GM12878 (cell line): ENCODE data around the gene DDHD1. TPM values are rescaled to one million over a fixed set of nuclear protein-coding genes. Genes with fewer than 3 reads are reported as not detected.

ENCODE experiments used
- ATAC-seq: fragments of 200-7000 bp; cut with Tn5 transposase; 3 replicates; pipeline ENCODE4 v1.9.1; 2020; ENCODE audit warnings: mild to moderate bottlenecking, moderate library complexity
- BruUV-seq: library from RNA; stranded (reverse); fragments of 400-500 nt; replicated peaks from 2 replicates; lab custom pipeline; 2021; lab: Mats Ljungman, UMichigan
- CTCF ChIA-PET: fragments of 300-600 bp; sonication (Branson Sonifier 250); formaldehyde crosslinking; extraction: SDS; loops from one replicate; lab custom pipeline; 2021; ENCODE audit warnings: inconsistent platforms; lab: Yijun Ruan, JAX
- POLR2A ChIA-PET: fragments of 350-600 bp; formaldehyde crosslinking; extraction: SDS; loops from one replicate; lab custom pipeline; 2021; ENCODE audit warnings: inconsistent platforms; lab: Charles Lee
- RAD21 ChIA-PET: fragments of 300-600 bp; sonication (Branson Sonifier 250); formaldehyde crosslinking; loops from one replicate; lab custom pipeline; 2023; ENCODE audit warnings: antibody characterized with exemption; ENCODE audit not compliant: unreplicated experiment; lab: Charles Lee
- SMC1A ChIA-PET: fragments of 300-600 bp; sonication (Branson Sonifier 250); formaldehyde crosslinking; loops from one replicate; lab custom pipeline; 2023; ENCODE audit not compliant: unreplicated experiment, uncharacterized antibody; lab: Charles Lee
- DNase-seq: peaks from one replicate; pipeline ENCODE4 v3.0.0-alpha.2; 2011; ENCODE audit warnings: low read depth, low spot score
- FAIRE-seq: peaks from 3 replicates; lab custom pipeline; 2011; peaks lifted over from hg19 to GRCh38; lab: Jason Lieb, UNC
- H2AFZ ChIP-seq: 2 replicates; pipeline ENCODE4 v1.6.0; 2011; ENCODE audit warnings: low read depth, low read length, control low read depth; ENCODE audit not compliant: control insufficient read depth
- H3K27ac ChIP-seq: 2 replicates; pipeline ENCODE4 v1.5.1; 2011; ENCODE audit warnings: control low read depth; ENCODE audit not compliant: control insufficient read depth, insufficient read depth
- H3K27me3 ChIP-seq, 2 experiments: replicated peaks in 1 of 2; 2 replicates each; pipeline versions ENCODE4 v1.6.0 to v1.6.1; 2011; ENCODE audit warnings: low read length in 1 of 2; ENCODE audit not compliant: control insufficient read depth in 2 of 2, insufficient read depth in 2 of 2
- H3K36me3 ChIP-seq, 2 experiments: 2 replicates each; pipeline ENCODE4 v1.5.1; 2011; ENCODE audit warnings: low read length in 1 of 2; ENCODE audit not compliant: control insufficient read depth in 2 of 2, insufficient read depth in 2 of 2
- H3K4me1 ChIP-seq: 2 replicates; pipeline ENCODE4 v1.6.1; 2011; ENCODE audit warnings: mild to moderate bottlenecking, low read length, moderate library complexity, mixed read lengths; ENCODE audit not compliant: control insufficient read depth, insufficient read depth
- H3K4me2 ChIP-seq: 2 replicates; pipeline ENCODE4 v1.6.0; 2011; ENCODE audit warnings: control low read depth; ENCODE audit not compliant: control insufficient read depth, insufficient read depth
- H3K4me3 ChIP-seq: fragments of 200-600 bp; sonication (generic); 2 replicates; pipeline ENCODE4 v1.5.1; 2016
- H3K79me2 ChIP-seq: 2 replicates; pipeline ENCODE4 v1.6.0; 2011; ENCODE audit warnings: low read length; ENCODE audit not compliant: control insufficient read depth, insufficient read depth
- H3K9ac ChIP-seq: 2 replicates; pipeline ENCODE4 v1.8.0; 2011; ENCODE audit warnings: low read length, control low read depth, mixed read lengths; ENCODE audit not compliant: control insufficient read depth, insufficient read depth
- H3K9me3 ChIP-seq: replicated peaks from 3 replicates; pipeline ENCODE4 v1.5.1; 2011; ENCODE audit warnings: mild to moderate bottlenecking, low read length; ENCODE audit not compliant: control insufficient read depth, insufficient read depth
- H4K20me1 ChIP-seq: 2 replicates; pipeline ENCODE4 v1.6.0; 2011; ENCODE audit not compliant: control insufficient read depth, insufficient read depth
- ATF2 ChIP-seq: IDR thresholded peaks from 2 replicates; pipeline ENCODE4 v1.6.1; 2012; ENCODE audit warnings: low read length, inconsistent platforms
- CUX1 ChIP-seq: IDR thresholded peaks from 2 replicates; pipeline ENCODE4 v1.6.1; 2012; ENCODE audit warnings: improper control_type of control experiment, low read depth, low read length; ENCODE audit not compliant: insufficient replicate concordance
- HCFC1 ChIP-seq: fragments of 150-350 bp; IDR thresholded peaks from 2 replicates; pipeline ENCODE4 v1.6.1; 2014; ENCODE audit warnings: low read length
- JUNB ChIP-seq: IDR thresholded peaks from 2 replicates; pipeline ENCODE4 v1.6.1; 2016; ENCODE audit warnings: antibody characterized with exemption, mild to moderate bottlenecking
- KDM1A ChIP-seq: fragments of 200-600 bp; sonication (generic); IDR thresholded peaks from 2 replicates; pipeline ENCODE4 v1.6.1; 2016; ENCODE audit warnings: borderline replicate concordance
- KLF5 ChIP-seq: fragments of 450-650 bp; IDR thresholded peaks from 2 replicates; pipeline ENCODE4 v1.6.1; 2014; ENCODE audit warnings: mild to moderate bottlenecking; ENCODE audit not compliant: partially characterized antibody
- MEF2B ChIP-seq: fragments of 450-650 bp; IDR thresholded peaks from 2 replicates; pipeline ENCODE4 v1.6.1; 2018; ENCODE audit warnings: mild to moderate bottlenecking, moderate library complexity; ENCODE audit not compliant: partially characterized antibody, poor library complexity, severe bottlenecking
- MYC ChIP-seq: IDR thresholded peaks from 2 replicates; pipeline ENCODE4 v1.6.1; 2011; ENCODE audit warnings: mild to moderate bottlenecking, low read length, moderate library complexity, inconsistent platforms; ENCODE audit not compliant: insufficient read depth, insufficient replicate concordance, insufficient read length, severe bottlenecking
- NFYA ChIP-seq: IDR thresholded peaks from 2 replicates; pipeline ENCODE4 v1.6.1; 2011; ENCODE audit warnings: low read depth, mild to moderate bottlenecking, low read length, improper control_type of control experiment, borderline replicate concordance
- NR2C1 ChIP-seq: fragments of 450-650 bp; IDR thresholded peaks from 2 replicates; pipeline ENCODE4 v1.6.1; 2017; ENCODE audit warnings: antibody characterized with exemption, mild to moderate bottlenecking, moderate library complexity
- PAX5 ChIP-seq: IDR thresholded peaks from 2 replicates; pipeline ENCODE4 v1.6.1; 2011; ENCODE audit warnings: low read depth, low read length, borderline replicate concordance
- POLR2AphosphoS5 ChIP-seq: IDR thresholded peaks from 2 replicates; pipeline ENCODE4 v1.6.1; 2011; ENCODE audit warnings: mild to moderate bottlenecking, low read length, inconsistent platforms
- RB1 ChIP-seq: fragments of 450-650 bp; formaldehyde crosslinking; IDR thresholded peaks from 2 replicates; pipeline ENCODE4 v1.6.1; 2017; ENCODE audit warnings: mild to moderate bottlenecking, borderline replicate concordance
- SP1 ChIP-seq: IDR thresholded peaks from one replicate; pipeline ENCODE4 v1.6.1; 2011; ENCODE audit warnings: low read depth, low read length
- SREBF1 ChIP-seq: IDR thresholded peaks from 2 replicates; pipeline ENCODE4 v1.6.1; 2012; ENCODE audit warnings: mild to moderate bottlenecking, low read length
- TCF12 ChIP-seq: IDR thresholded peaks from 2 replicates; pipeline ENCODE4 v1.6.1; 2011; ENCODE audit warnings: low read depth, mild to moderate bottlenecking, low read length
- WGBS: methylation state at CpG from one replicate; pipeline ENCODE4 v1.1.6; 2016; ENCODE audit warnings: low lambda C conversion rate; ENCODE audit not compliant: insufficient replicate concordance, insufficient coverage; ENCODE audit errors: missing lambda C conversion rate; 5-methylcytosine and 5-hydroxymethylcytosine counted together
- in situ Hi-C: fragments of 300-500 bp; cut with MboI; formaldehyde crosslinking; loops from 9 replicates; pipeline ENCODE4 v1.14.3; 2018; ENCODE audit warnings: mixed read lengths
- intact Hi-C: fragments of 100-400 bp; cut with micrococcal nuclease; formaldehyde crosslinking; loops from one replicate; pipeline ENCODE4 v1.14.2; 2022; ENCODE audit not compliant: unreplicated experiment
- polyA plus RNA-seq, 11 experiments: library from polyadenylated mRNA; depleted of rRNA in 4 of 11; unstranded in 6 of 11; stranded (reverse) in 5 of 11; fragments of >200 nt; fragmentation: Nextera tagmentation in 4 of 11; fragmentation: Illumina TruSeq in 1 of 11; extraction: Ambion mirVana in 4 of 11; extraction: Trizol in 1 of 11; gene quantifications; 1 replicate in 1 of 11; 2 replicates in 10 of 11; pipeline versions ENCODE4 v1.2.1 to v1.2.3, GENCODE V29; 2011 to 2016; ENCODE audit warnings: inconsistent platforms in 2 of 11, missing spikeins in 2 of 11, low read depth in 1 of 11
- total RNA-seq, 4 experiments: library from RNA; depleted of rRNA in 3 of 4; stranded (reverse); fragments of >200 nt in 3 of 4; fragmentation: Illumina TruSeq in 1 of 4; extraction: Trizol in 1 of 4; gene quantifications; 2 replicates each; pipeline versions ENCODE4 v1.2.1 to v1.2.3, GENCODE V29; 2013 to 2021

The DDHD1 gene
- total and polyA plus RNA-seq, 10 of the 15 experiments (the other 5 are each of a cell fraction or from before 2014, with no cell fraction given) = 7.7 to 52.3 (median 28.5) TPM

DNA sequence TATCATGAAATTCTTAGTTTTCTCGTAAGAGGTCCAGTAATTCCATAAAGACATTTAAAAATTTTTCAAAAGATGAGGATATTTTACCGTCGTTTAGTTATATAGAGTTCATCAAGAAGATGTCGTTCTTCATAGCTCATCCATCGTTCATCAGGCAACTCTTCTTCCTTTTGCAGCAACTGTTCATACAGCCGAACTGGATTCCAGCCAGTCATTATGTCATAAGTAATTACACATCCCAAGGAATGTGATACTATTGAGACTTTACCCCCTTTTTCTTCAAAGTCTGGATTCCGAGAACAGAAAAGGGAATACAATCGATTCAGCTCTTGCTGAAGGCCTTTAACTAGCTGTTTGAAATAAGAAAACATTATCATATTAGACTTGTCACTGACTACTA is 90.3 kb downstream of the DDHD1 start:
- DNase-seq (no peak), FAIRE-seq (no peak)
- Histone ChIP-seq H3K36me3 (peaks cover 0 to 9% of the 10 kb centered on the region in 2 experiments; a peak in 2 of 4 replicates), H3K4me3 (no peak overlapping the region), H3K4me1 (no peaks in the 10 kb centered on the region), H3K27ac (no peak overlapping the region), H2AFZ (no peak overlapping the region), H3K9ac (no peak overlapping the region)
- WGBS = 98% methylated on average over 8 of the region's 8 CpGs
- no TSS peak for BruUV-seq
- RAD21 ChIA-PET = no interaction called here
- in situ Hi-C loops = no loop called here
- TF ChIP-seq MYC (no peak), MEF2B (no peak), ATF2 (no peak), CUX1 (no peak), KDM1A (no peak), NFYA (no peak), NR2C1 (no peak), POLR2AphosphoS5 (no peak), HCFC1 (no peak), SREBF1 (no peak), KLF5 (no peak), JUNB (no peak), TCF12 (no peak), SP1 (no peak), RB1 (no peak), PAX5 (no peak)
- TF ChIP-seq, all 136 proteins: peak for 0
- ChIA-PET SMC1A (interaction anchor here (1.4 kb wide), 2 partner anchors 9 to 99 kb away, joined by 3 to 4 read pairs; no protein-coding TSS in a partner anchor), CTCF (interaction anchor here (1.0 kb wide), 1 partner anchor 9 kb away, joined by 4 read pairs; no protein-coding TSS in a partner anchor), POLR2A (interaction anchor here (0.6 to 0.7 kb wide), 2 partner anchors 50 to 89 kb away, joined by 3 to 5 read pairs; no protein-coding TSS in a partner anchor)
- H3K27me3 ChIP-seq = no peaks in the 10 kb centered on the region
- no peak overlapping the region for H3K4me2 ChIP-seq
- intact Hi-C loops = no loop called here
- H4K20me1 ChIP-seq = no peaks in the 10 kb centered on the region
- no peaks in the 10 kb centered on the region for H3K79me2 ChIP-seq
- ATAC-seq = no peak
- H3K9me3 ChIP-seq = no peaks in the 10 kb centered on the region
